OCI-LY7 (cell line): ENCODE data around the gene IFIT1B. TPM values are rescaled to one million over a fixed set of nuclear protein-coding genes. Genes with fewer than 3 reads are reported as not detected.

ENCODE experiments used
- BruUV-seq: library from RNA; stranded (reverse); fragments of 400-500 nt; replicated peaks from 2 replicates; lab custom pipeline; 2021; lab: Mats Ljungman, UMichigan
- CTCF ChIA-PET: fragments of 300-600 bp; sonication (Branson Sonifier 250); formaldehyde crosslinking; loops from one replicate; lab custom pipeline; 2022; ENCODE audit warnings: antibody characterized with exemption; ENCODE audit not compliant: unreplicated experiment; lab: Charles Lee
- POLR2A ChIA-PET: fragments of 300-600 bp; sonication (Branson Sonifier 250); formaldehyde crosslinking; loops from one replicate; lab custom pipeline; 2022; ENCODE audit warnings: antibody characterized with exemption; lab: Charles Lee
- DNase-seq: peaks from one replicate; pipeline ENCODE4 v3.0.0-alpha.2; 2015; ENCODE audit warnings: low spot score
- H2AFZ ChIP-seq: fragments of 200-600 bp; sonication (generic), shearing (Covaris generic); 2 replicates; pipeline ENCODE4 v1.6.1; 2014; ENCODE audit warnings: mild to moderate bottlenecking, antibody characterized with exemption, low read length, moderate library complexity
- H3K27ac ChIP-seq: fragments of 200-600 bp; sonication (generic); 2 replicates; pipeline ENCODE4 v1.5.1; 2014; ENCODE audit warnings: mixed run types, low read depth, mild to moderate bottlenecking, moderate library complexity, low read length, inconsistent platforms; ENCODE audit not compliant: poor library complexity, severe bottlenecking
- H3K36me3 ChIP-seq: fragments of 200-600 bp; sonication (generic); 2 replicates; pipeline ENCODE4 v1.6.1; 2014; ENCODE audit warnings: mild to moderate bottlenecking, antibody characterized with exemption, low read length, moderate library complexity, mixed read lengths; ENCODE audit not compliant: insufficient read depth
- H3K4me1 ChIP-seq: fragments of 200-600 bp; sonication (generic); 2 replicates; pipeline ENCODE4 v1.5.1; 2014; ENCODE audit warnings: mild to moderate bottlenecking, low read length; ENCODE audit not compliant: insufficient read depth, poor library complexity, severe bottlenecking
- H3K4me2 ChIP-seq: fragments of 200-600 bp; sonication (generic); 2 replicates; pipeline ENCODE4 v1.6.1; 2014; ENCODE audit warnings: mild to moderate bottlenecking, low read length
- H3K4me3 ChIP-seq: fragments of 200-600 bp; sonication (generic); 2 replicates; pipeline ENCODE4 v1.5.1; 2014; ENCODE audit warnings: mild to moderate bottlenecking, low read depth, low read length; ENCODE audit not compliant: poor library complexity, severe bottlenecking
- H3K79me2 ChIP-seq: fragments of 200-600 bp; sonication (generic); 2 replicates; pipeline ENCODE4 v1.6.1; 2016; ENCODE audit warnings: low read depth, mild to moderate bottlenecking, low read length, moderate library complexity, mixed read lengths; ENCODE audit not compliant: insufficient read depth
- H3K9me2 ChIP-seq: fragments of 200-600 bp; sonication (generic); 2 replicates; pipeline ENCODE4 v1.6.1; 2016; ENCODE audit warnings: mild to moderate bottlenecking, low read length, mixed read lengths; ENCODE audit not compliant: insufficient read depth
- H3K9me3 ChIP-seq: fragments of 200-600 bp; sonication (generic); 2 replicates; pipeline ENCODE4 v1.6.1; 2014; ENCODE audit warnings: mild to moderate bottlenecking, mixed run types, low read length, mixed read lengths
- H4K20me1 ChIP-seq: fragments of 200-600 bp; sonication (generic); 2 replicates; pipeline ENCODE4 v1.6.1; 2014; ENCODE audit warnings: mild to moderate bottlenecking, antibody characterized with exemption, low read length, moderate library complexity, mixed read lengths; ENCODE audit not compliant: insufficient read depth
- CTCF ChIP-seq: fragments of 200-600 bp; sonication (generic); conservative IDR thresholded peaks from 2 replicates; pipeline ENCODE4 v1.5.1; 2014; ENCODE audit warnings: mild to moderate bottlenecking, antibody characterized with exemption, low read length, moderate library complexity, mixed read lengths
- EZH2phosphoT487 ChIP-seq: fragments of 200-600 bp; sonication (generic); IDR thresholded peaks from 2 replicates; pipeline ENCODE4 v1.6.1; 2018; ENCODE audit warnings: low read depth, borderline replicate concordance, mild to moderate bottlenecking, mixed run types, antibody characterized with exemption, low read length, moderate library complexity, mixed read lengths
- intact Hi-C: fragments of 100-400 bp; cut with micrococcal nuclease; formaldehyde crosslinking; loops from one replicate; pipeline ENCODE4 v1.10.0; 2022; ENCODE audit not compliant: unreplicated experiment
- total RNA-seq, 2 experiments: library from RNA; depleted of rRNA in 1 of 2; stranded (reverse); fragments of >200 nt in 1 of 2; shearing (Covaris generic) in 1 of 2; gene quantifications; 2 replicates each; pipeline ENCODE4 v1.2.3, GENCODE V29; 2014 to 2022

The IFIT1B gene
- total RNA-seq, 2 experiments from 2014 or later = not detected

GRCh38 chr10:89364531-89364930 is 13.3 kb upstream of the IFIT1B start:
- BruUV-seq = no TSS peak

GRCh38 chr10:89367529-89367928 is 10.3 kb upstream of the IFIT1B start:
- Histone ChIP-seq H3K4me1 (no peaks in the 10 kb centered on the region), H3K4me2 (no peak overlapping the region), H4K20me1 (no peaks in the 10 kb centered on the region), H3K9me2 (no peaks in the 10 kb centered on the region), H3K4me3 (no peak overlapping the region), H3K79me2 (no peaks in the 10 kb centered on the region), H3K27ac (no peak overlapping the region), H2AFZ (no peak overlapping the region), H3K36me3 (no peaks in the 10 kb centered on the region), H3K9me3 (no peaks in the 10 kb centered on the region)
- no TSS peak for BruUV-seq
- intact Hi-C loops = no loop called here
- DNase-seq = no peak
- ChIA-PET POLR2A (interaction anchor here (0.7 to 1.7 kb wide), 2 partner anchors 65 to 143 kb away, joined by 3 read pairs; no protein-coding TSS in a partner anchor), CTCF (interaction anchor here (0.6 kb wide), 1 partner anchor 1791 kb away, joined by 3 read pairs; no protein-coding TSS in a partner anchor)
- TF ChIP-seq EZH2phosphoT487 = no peak
- TF ChIP-seq CTCF = no peak

More at GRCh38 chr10:89364531-89364930, 13.3 kb upstream of the IFIT1B start:
- Histone ChIP-seq H3K4me3 (no peak overlapping the region), H3K4me2 (no peak overlapping the region), H4K20me1 (no peaks in the 10 kb centered on the region), H3K36me3 (no peaks in the 10 kb centered on the region), H3K9me3 (no peaks in the 10 kb centered on the region), H3K4me1 (no peaks in the 10 kb centered on the region), H3K79me2 (no peaks in the 10 kb centered on the region), H3K27ac (no peak overlapping the region), H2AFZ (no peak overlapping the region), H3K9me2 (no peaks in the 10 kb centered on the region)
- no peak for DNase-seq
- ChIA-PET POLR2A (interaction anchor here (0.6 kb wide), 1 partner anchor 40 kb away, joined by 3 read pairs; no protein-coding TSS in a partner anchor), CTCF (interaction anchor here (0.5 kb wide), 1 partner anchor 12 kb away, joined by 3 read pairs; no protein-coding TSS in a partner anchor)
- intact Hi-C loops = no loop called here
- TF ChIP-seq CTCF = no peak
- TF ChIP-seq EZH2phosphoT487 = no peak

- CTCF ChIA-PET = no interaction called here
- intact Hi-C loops = no loop called here
- POLR2A ChIA-PET = interaction anchor here (0.7 to 1.7 kb wide), 2 partner anchors 66 to 144 kb away, joined by 3 read pairs; no protein-coding TSS in a partner anchor
Measured at GRCh38 chr10:89368129-89368528, 9.7 kb upstream of the IFIT1B start.

More at GRCh38 chr10:89368129-89368528, 9.7 kb upstream of the IFIT1B start:
- Histone ChIP-seq H3K36me3 (no peaks in the 10 kb centered on the region), H4K20me1 (no peaks in the 10 kb centered on the region), H3K4me2 (no peak overlapping the region), H3K79me2 (no peaks in the 10 kb centered on the region), H2AFZ (no peak overlapping the region), H3K9me3 (no peaks in the 10 kb centered on the region), H3K9me2 (no peaks in the 10 kb centered on the region), H3K4me1 (no peaks in the 10 kb centered on the region), H3K4me3 (no peak overlapping the region), H3K27ac (no peak overlapping the region)
- TF ChIP-seq CTCF (no peak), EZH2phosphoT487 (no peak)
- BruUV-seq = no TSS peak
- no peak for DNase-seq
